Body of pancreas (tissue), 4 donors: Measurements from ENCODE around the gene PLAC1.

ENCODE experiments used
- CTCF ChIP-seq, 7 experiments: fragments of 450-650 bp in 4 of 7; fragments of 200-600 bp in 3 of 7; sonication (generic) in 3 of 7; IDR thresholded peaks; one replicate each; pipeline ENCODE4 v1.5.1; 2016 to 2019; ENCODE audit warnings: antibody characterized with exemption in 7 of 7
- POLR2A ChIP-seq, 3 donors: fragments of 450-650 bp; IDR thresholded peaks; one replicate each; pipeline ENCODE4 v1.6.1; 2016; ENCODE audit warnings: antibody characterized with exemption in 3 of 3, mild to moderate bottlenecking in 2 of 3

- TF ChIP-seq POLR2A (IDR thresholded peaks at IDR 0.05) (no peak), CTCF (IDR thresholded peaks at IDR 0.05) (no peak)
Measured at GRCh38 chrX:134658760-134659023, 421 bp upstream of the PLAC1 start.
